DMS 273 (cell line): ENCODE measurements around the gene MSL3.
A peak's percentile ranks its signal among the peaks of the same experiment; 100 is the strongest.

Experiments
- DNase-seq: peaks from one replicate; lab custom pipeline; 2025; ENCODE audit not compliant: unreplicated experiment; lab: John Stamatoyannopoulos, UW

The MSL3 gene

DNA sequence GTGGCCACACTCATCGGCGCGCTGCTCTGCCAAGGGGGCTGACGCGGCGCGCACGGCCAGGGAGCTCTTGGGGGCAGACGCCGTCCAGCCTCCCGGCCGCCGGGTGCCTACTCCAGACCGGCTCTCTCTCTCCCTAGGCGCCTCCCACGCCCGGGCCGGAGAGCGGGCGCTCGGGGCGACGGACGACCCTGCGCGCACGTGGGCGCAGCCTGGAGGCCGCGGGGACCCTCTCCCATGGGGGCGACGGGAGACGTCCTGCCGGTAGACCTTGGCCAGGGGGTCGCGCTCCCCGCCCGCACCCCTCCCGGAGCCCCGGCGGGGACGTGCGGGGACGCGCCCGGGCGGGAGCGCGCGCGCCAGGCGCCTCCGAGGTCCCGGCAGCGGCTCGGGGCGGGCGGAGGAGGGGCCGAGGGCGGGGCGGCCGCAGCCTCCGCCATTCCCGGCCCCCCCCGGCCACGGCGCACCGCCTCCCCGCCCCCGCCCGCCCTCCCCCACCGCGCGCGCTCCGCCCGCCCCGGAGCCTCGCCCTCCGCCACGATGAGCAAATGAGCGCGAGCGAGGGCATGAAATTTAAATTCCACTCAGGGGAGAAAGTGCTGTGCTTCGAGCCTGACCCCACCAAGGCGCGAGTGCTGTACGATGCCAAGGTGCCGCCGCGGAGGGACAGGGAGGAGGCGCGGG, at the start of gene MSL3:
Gene MSL3 (plus strand): TSS at position 519 of the 681 bp plus-strand sequence. CDS start 27 bp downstream, at position 546.
- peak; percentile 85 for DNase-seq

GRCh38 chrX:11722304-11722703, 35.7 kb upstream of the MSL3 start:
- no peak for DNase-seq

GRCh38 chrX:11724122-11725017, 33.7 kb upstream of the MSL3 start:
- DNase-seq: peak; percentile 67

- DNase-seq: no peak
These were observed 32.2 kb upstream of the MSL3 start for GRCh38 chrX:11725631-11726442.

DNA sequence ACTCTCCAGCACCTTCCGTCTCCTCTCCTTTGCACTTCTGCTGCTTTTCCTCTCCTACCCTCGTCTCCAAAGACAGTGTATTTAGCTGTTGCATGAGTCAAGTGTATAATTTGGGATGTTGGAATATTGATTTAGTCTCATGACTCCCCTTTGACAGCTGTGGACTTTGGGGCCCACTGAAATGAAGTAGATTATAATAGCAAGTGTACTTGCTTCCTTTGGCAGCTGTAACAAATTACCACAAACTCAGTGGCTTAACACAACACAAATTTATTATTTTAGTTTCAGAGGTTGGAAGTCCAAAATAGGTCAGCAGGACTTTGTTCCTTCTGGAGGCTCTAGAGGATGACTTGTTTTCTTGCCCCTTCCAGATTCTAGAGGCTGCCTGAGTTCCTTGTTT, 29.5 kb upstream of the MSL3 start:
- DNase-seq: no peak

DNA sequence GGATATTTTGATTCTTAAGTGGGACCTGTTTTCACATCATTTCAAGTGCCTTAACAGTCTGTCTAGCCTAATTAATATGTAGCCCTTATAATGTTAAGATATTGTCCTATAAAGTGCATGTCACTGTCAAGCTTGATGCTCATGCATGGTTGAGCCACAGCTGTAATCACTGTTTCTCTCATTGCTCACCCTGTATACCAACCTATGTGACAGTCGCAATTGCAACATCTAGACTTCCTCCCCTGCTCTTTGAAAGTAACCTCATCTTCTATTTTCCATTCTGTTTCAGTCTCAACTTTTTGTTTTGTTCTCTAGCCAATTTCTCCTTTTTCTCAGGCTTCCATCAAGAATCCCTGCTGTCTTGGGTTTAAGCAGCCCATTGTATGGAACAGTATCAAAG, 24.4 kb upstream of the MSL3 start:
- no peak for DNase-seq

- DNase-seq: no peak
These were observed 18.3 kb upstream of the MSL3 start for GRCh38 chrX:11739776-11740175.

GRCh38 chrX:11740794-11741193, 17.2 kb upstream of the MSL3 start:
- DNase-seq: no peak

DNA sequence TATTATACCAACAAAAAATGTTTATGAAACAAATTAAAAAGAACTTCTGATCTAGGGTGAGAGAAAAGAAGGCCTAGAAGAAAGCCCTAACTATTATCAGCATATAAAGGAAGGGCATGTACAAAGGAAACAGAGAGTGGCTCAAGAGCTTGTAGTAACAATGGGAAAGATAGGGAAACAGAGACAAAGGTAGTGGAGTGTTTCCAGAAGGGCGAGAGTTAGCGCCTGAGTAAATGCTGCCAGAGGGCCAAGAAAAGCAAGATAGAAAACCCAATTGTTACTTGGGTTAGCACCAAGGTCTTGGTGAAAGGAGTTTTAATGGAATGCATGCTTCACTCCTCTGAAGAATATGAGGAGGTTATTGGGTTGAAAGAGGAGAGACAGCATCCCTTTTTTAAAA, 16.5 kb upstream of the MSL3 start:
- DNase-seq: no peak

GRCh38 chrX:11745881-11746280, 12.2 kb upstream of the MSL3 start:
- DNase-seq: peak; percentile 17

DNA sequence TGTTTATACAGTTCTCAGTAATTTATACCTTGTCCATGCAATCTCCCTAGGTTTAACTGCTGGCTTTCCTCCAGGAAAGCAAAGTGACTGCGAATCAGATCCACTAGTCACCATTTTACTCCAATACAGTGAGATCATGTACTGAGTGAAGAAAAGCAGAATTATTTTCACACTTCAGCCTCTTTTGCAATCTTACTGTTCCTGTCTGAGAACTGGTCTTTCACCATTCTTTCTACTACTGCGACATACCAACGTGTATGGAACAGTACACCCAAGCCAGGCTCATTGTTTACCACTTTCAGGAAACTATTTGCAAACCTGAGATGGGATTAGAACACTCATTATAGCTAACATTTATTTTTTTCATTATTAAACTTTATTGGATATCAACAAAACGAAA, 8.0 kb upstream of the MSL3 start:
- no peak for DNase-seq

DNA sequence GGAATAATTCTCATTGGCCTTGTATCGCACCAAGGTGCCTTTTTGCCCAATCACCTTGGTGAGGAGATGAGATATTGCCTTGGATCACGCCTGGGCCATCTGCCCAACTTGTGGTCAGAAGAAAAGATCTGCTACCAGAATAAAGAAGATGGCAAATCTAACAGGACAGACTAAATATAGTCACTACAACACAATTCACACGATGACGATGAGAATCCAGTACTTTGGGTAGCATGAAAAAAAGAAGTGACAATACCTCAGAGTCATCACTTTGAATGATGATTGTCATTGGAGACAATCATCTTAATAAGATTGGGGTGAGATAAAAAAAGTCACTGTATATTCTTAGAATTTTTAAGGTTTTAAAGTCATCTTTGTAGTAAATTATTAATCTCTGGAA, 7.3 kb upstream of the MSL3 start:
- DNase-seq: no peak

DNA sequence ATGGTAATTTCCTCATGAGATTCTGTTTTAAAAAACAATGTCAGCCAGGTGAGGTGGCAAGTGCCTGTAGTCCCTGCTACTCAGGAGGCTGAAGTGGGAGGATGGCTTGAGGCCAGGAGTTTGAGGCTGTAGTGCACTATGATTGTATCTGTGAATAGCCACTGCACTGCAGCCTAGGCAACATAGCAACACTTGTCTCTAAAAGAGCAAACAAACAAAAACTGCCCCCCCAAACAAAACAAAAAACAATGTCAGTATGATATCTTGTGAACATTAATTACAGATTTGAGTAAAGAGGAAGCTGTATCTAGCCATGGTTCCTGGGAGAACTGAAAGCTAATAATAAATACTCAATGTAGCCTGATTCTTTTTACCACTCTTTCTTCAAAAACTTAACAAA, 6.8 kb upstream of the MSL3 start:
- DNase-seq: no peak

- DNase-seq: no peak
These were observed 4.4 kb upstream of the MSL3 start for GRCh38 chrX:11753668-11754067.

- DNase-seq: no peak
These were observed 2.9 kb upstream of the MSL3 start for GRCh38 chrX:11754958-11755645.

GRCh38 chrX:11755724-11756123, 2.3 kb upstream of the MSL3 start:
- DNase-seq: no peak

- DNase-seq: no peak
These were observed 1.4 kb upstream of the MSL3 start for GRCh38 chrX:11756354-11757318.

DNA sequence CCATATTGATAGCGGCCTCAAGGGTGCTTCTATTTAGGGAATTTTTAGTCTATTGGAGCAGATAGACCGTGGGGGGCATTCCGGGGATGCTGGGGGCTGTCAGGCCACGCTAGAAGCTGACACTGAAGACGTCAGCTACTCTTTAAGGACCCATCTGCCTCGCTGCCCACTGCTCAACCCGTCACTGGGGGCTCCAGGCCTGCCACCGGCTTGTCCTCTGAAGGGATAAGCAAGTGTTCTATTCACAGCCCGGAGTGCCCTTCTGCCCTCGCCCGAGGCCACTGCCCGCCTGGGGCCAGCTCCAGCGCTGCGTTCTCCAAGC, 679 bp upstream of the MSL3 start:
- no peak for DNase-seq

- peak; percentile 96 for DNase-seq
These were observed 549 bp downstream of the MSL3 start for GRCh38 chrX:11758400-11759171.
